ENCODE results near the gene ATAD3B.

GRCh38 chr1:1477206-1477605, 5.6 kb downstream of the ATAD3B start:
- TF ChIP-seq CTCF (conservative IDR thresholded peaks at IDR 0.05; ENCODE audit: low read depth, low read length): no peak
- TF ChIP-seq EZH2 (IDR thresholded peaks at IDR 0.05; ENCODE audit: borderline replicate concordance, low read depth, low read length, poor library complexity, severe bottlenecking): no peak

All from A673 (cell line).